ENCODE data around the gene RPL13.
A peak's percentile ranks its signal among the peaks of the same experiment; 100 is the strongest.

The RPL13 gene

GRCh38 chr16:89600956-89601355 lies 40.5 kb downstream of the RPL13 start:
- Histone ChIP-seq H2AFZ (ENCODE audit: low read depth, low read length) (no peak overlapping the region), H2BK5ac (ENCODE audit: low read depth, low read length, poor library complexity, severe bottlenecking) (no peak overlapping the region), H2BK15ac (ENCODE audit: low read depth, poor library complexity, severe bottlenecking) (no peak overlapping the region), H3K79me1 (replicated peaks; ENCODE audit: low read length, poor library complexity, severe bottlenecking) (no peaks in the 10 kb centered on the region), H3K4ac (ENCODE audit: low read depth in 1 of 2, low read length in 2 of 2) (no peak overlapping the region), H3K9me3 (ENCODE audit: control insufficient read depth, low read length) (no peaks in the 10 kb centered on the region), H3K23ac (ENCODE audit: low read length in 2 of 2) (no peak overlapping the region), H2BK12ac (ENCODE audit: low read length in 2 of 2) (peak overlapping the region in 1 of 2 experiments; percentile 37), H3K4me3 (ENCODE audit: insufficient read depth in 1 of 2, low read depth in 1 of 2, low read length in 2 of 2) (no peak overlapping the region), H3K36me3 (ENCODE audit: control insufficient read depth in 1 of 2, insufficient read depth in 2 of 2, low read depth in 1 of 2, low read length in 2 of 2) (no peaks in the 10 kb centered on the region), H4K91ac (ENCODE audit: low read length) (no peak overlapping the region), H2AK5ac (ENCODE audit: low read length, severe bottlenecking) (no peak overlapping the region), H3K4me2 (ENCODE audit: low read length, poor library complexity, severe bottlenecking) (no peak overlapping the region), H3K9ac (ENCODE audit: low read length) (no peak overlapping the region), H4K8ac (ENCODE audit: low read length) (no peak overlapping the region), H3K4me1 (ENCODE audit: control insufficient read depth, insufficient read depth, low read depth, low read length) (peaks cover 28% of the 10 kb centered on the region), H3K27ac (ENCODE audit: low read length, poor library complexity, severe bottlenecking) (no peak overlapping the region), H3K27me3 (ENCODE audit: control insufficient read depth in 1 of 2, insufficient read depth in 1 of 2, low read length in 2 of 2) (peaks cover 0 to 14% of the 10 kb centered on the region in 2 experiments), H3K18ac (ENCODE audit: low read depth in 1 of 2, low read length in 2 of 2) (no peak overlapping the region), H2BK120ac (ENCODE audit: low read depth, low read length) (no peak overlapping the region), H3K14ac (ENCODE audit: low read length in 2 of 2) (no peak overlapping the region)
- DNase-seq: peak; percentile 54
- WGBS: 82% methylated on average over 8 of the region's 8 CpGs

- Histone ChIP-seq H3K9me3 (ENCODE audit: control insufficient read depth, low read length) (no peaks in the 10 kb centered on the region), H3K9ac (ENCODE audit: low read length) (peak overlapping the region; percentile 17), H3K4me1 (ENCODE audit: control insufficient read depth, insufficient read depth, low read depth, low read length) (peaks cover 29% of the 10 kb centered on the region), H3K14ac (ENCODE audit: low read length in 2 of 2) (peak overlapping the region in 1 of 2 experiments; percentile 68), H3K79me1 (replicated peaks; ENCODE audit: low read length, poor library complexity, severe bottlenecking) (no peaks in the 10 kb centered on the region), H2AFZ (ENCODE audit: low read depth, low read length) (no peak overlapping the region), H3K18ac (ENCODE audit: low read depth in 1 of 2, low read length in 2 of 2) (peak overlapping the region; percentile 26 to 54), H2BK120ac (ENCODE audit: low read depth, low read length) (no peak overlapping the region), H3K4ac (ENCODE audit: low read depth in 1 of 2, low read length in 2 of 2) (no peak overlapping the region), H2AK5ac (ENCODE audit: low read length, severe bottlenecking) (no peak overlapping the region), H3K23ac (ENCODE audit: low read length in 2 of 2) (no peak overlapping the region), H3K36me3 (ENCODE audit: control insufficient read depth in 1 of 2, insufficient read depth in 2 of 2, low read depth in 1 of 2, low read length in 2 of 2) (no peaks in the 10 kb centered on the region), H3K27ac (ENCODE audit: low read length, poor library complexity, severe bottlenecking) (peak overlapping the region; percentile 85), H2BK5ac (ENCODE audit: low read depth, low read length, poor library complexity, severe bottlenecking) (peak overlapping the region; percentile 85), H3K4me3 (ENCODE audit: insufficient read depth in 1 of 2, low read depth in 1 of 2, low read length in 2 of 2) (no peak overlapping the region), H3K27me3 (ENCODE audit: control insufficient read depth in 1 of 2, insufficient read depth in 1 of 2, low read length in 2 of 2) (peaks cover 0 to 17% of the 10 kb centered on the region in 2 experiments), H4K8ac (ENCODE audit: low read length) (peak overlapping the region; percentile 66), H2BK12ac (ENCODE audit: low read length in 2 of 2) (peak overlapping the region in 1 of 2 experiments; percentile 79), H3K4me2 (ENCODE audit: low read length, poor library complexity, severe bottlenecking) (peak overlapping the region; percentile 15), H2BK15ac (ENCODE audit: low read depth, poor library complexity, severe bottlenecking) (peak overlapping the region; percentile 71), H4K91ac (ENCODE audit: low read length) (peak overlapping the region; percentile 73)
- DNase-seq: no peak
- WGBS: 58% methylated on average over 22 of the region's 22 CpGs
These were observed 41.4 kb downstream of the RPL13 start for GRCh38 chr16:89601906-89602272.

- Histone ChIP-seq H3K18ac (ENCODE audit: low read depth in 1 of 2, low read length in 2 of 2) (peak overlapping the region; percentile 44 to 45), H3K79me1 (replicated peaks; ENCODE audit: low read length, poor library complexity, severe bottlenecking) (no peaks in the 10 kb centered on the region), H2BK15ac (ENCODE audit: low read depth, poor library complexity, severe bottlenecking) (no peak overlapping the region), H3K27ac (ENCODE audit: low read length, poor library complexity, severe bottlenecking) (peak overlapping the region; percentile 85), H3K4ac (ENCODE audit: low read depth in 1 of 2, low read length in 2 of 2) (peak overlapping the region; percentile 12 to 35), H2AK5ac (ENCODE audit: low read length, severe bottlenecking) (no peak overlapping the region), H3K4me3 (ENCODE audit: insufficient read depth in 1 of 2, low read depth in 1 of 2, low read length in 2 of 2) (peak overlapping the region in 1 of 2 experiments; percentile 29), H3K14ac (ENCODE audit: low read length in 2 of 2) (no peak overlapping the region), H3K9me3 (ENCODE audit: control insufficient read depth, low read length) (no peaks in the 10 kb centered on the region), H2AFZ (ENCODE audit: low read depth, low read length) (peak overlapping the region; percentile 7), H3K36me3 (ENCODE audit: control insufficient read depth in 1 of 2, insufficient read depth in 2 of 2, low read depth in 1 of 2, low read length in 2 of 2) (no peaks in the 10 kb centered on the region), H2BK12ac (ENCODE audit: low read length in 2 of 2) (peak overlapping the region; percentile 25 to 79), H3K4me2 (ENCODE audit: low read length, poor library complexity, severe bottlenecking) (peak overlapping the region; percentile 15), H3K9ac (ENCODE audit: low read length) (peak overlapping the region; percentile 17), H4K91ac (ENCODE audit: low read length) (peak overlapping the region; percentile 78), H2BK5ac (ENCODE audit: low read depth, low read length, poor library complexity, severe bottlenecking) (peak overlapping the region; percentile 35), H3K27me3 (ENCODE audit: control insufficient read depth in 1 of 2, insufficient read depth in 1 of 2, low read length in 2 of 2) (peaks cover 0 to 19% of the 10 kb centered on the region in 2 experiments), H3K23ac (ENCODE audit: low read length in 2 of 2) (no peak overlapping the region), H4K8ac (ENCODE audit: low read length) (peak overlapping the region; percentile 66), H2BK120ac (ENCODE audit: low read depth, low read length) (no peak overlapping the region), H3K4me1 (ENCODE audit: control insufficient read depth, insufficient read depth, low read depth, low read length) (peaks cover 29% of the 10 kb centered on the region)
- under 1% methylated on average over 18 of the region's 22 CpGs for WGBS
- DNase-seq: peak; percentile 91
These were observed 41.9 kb downstream of the RPL13 start for GRCh38 chr16:89602273-89602951.

GRCh38 chr16:89602952-89603590 lies 42.6 kb downstream of the RPL13 start:
- no peak overlapping the region for H2BK120ac ChIP-seq (ENCODE audit: low read depth, low read length)
- peaks cover 0 to 24% of the 10 kb centered on the region in 2 experiments for H3K27me3 ChIP-seq (ENCODE audit: control insufficient read depth in 1 of 2, insufficient read depth in 1 of 2, low read length in 2 of 2)
- no peak overlapping the region for H2BK15ac ChIP-seq (ENCODE audit: low read depth, poor library complexity, severe bottlenecking)
- peak overlapping the region; percentile 66 for H4K8ac ChIP-seq (ENCODE audit: low read length)
- peak overlapping the region; percentile 35 for H2BK5ac ChIP-seq (ENCODE audit: low read depth, low read length, poor library complexity, severe bottlenecking)
- peak overlapping the region in 1 of 2 experiments; percentile 29 for H3K4me3 ChIP-seq (ENCODE audit: insufficient read depth in 1 of 2, low read depth in 1 of 2, low read length in 2 of 2)
- peak overlapping the region; percentile 15 for H3K4me2 ChIP-seq (ENCODE audit: low read length, poor library complexity, severe bottlenecking)
- no peak overlapping the region for H3K9ac ChIP-seq (ENCODE audit: low read length)
- 69% methylated on average over 4 of the region's 5 CpGs for WGBS
- peak overlapping the region; percentile 25 to 79 for H2BK12ac ChIP-seq (ENCODE audit: low read length in 2 of 2)
- peaks cover 29% of the 10 kb centered on the region for H3K4me1 ChIP-seq (ENCODE audit: control insufficient read depth, insufficient read depth, low read depth, low read length)
- H3K18ac ChIP-seq (ENCODE audit: low read depth in 1 of 2, low read length in 2 of 2): peak overlapping the region; percentile 44 to 45
- H3K27ac ChIP-seq (ENCODE audit: low read length, poor library complexity, severe bottlenecking): peak overlapping the region; percentile 85
- no peak overlapping the region for H3K23ac ChIP-seq (ENCODE audit: low read length in 2 of 2)
- H2AFZ ChIP-seq (ENCODE audit: low read depth, low read length): peak overlapping the region; percentile 7
- no peak overlapping the region for H2AK5ac ChIP-seq (ENCODE audit: low read length, severe bottlenecking)
- no peak for DNase-seq
- no peaks in the 10 kb centered on the region for H3K9me3 ChIP-seq (ENCODE audit: control insufficient read depth, low read length)
- H3K36me3 ChIP-seq (ENCODE audit: control insufficient read depth in 1 of 2, insufficient read depth in 2 of 2, low read depth in 1 of 2, low read length in 2 of 2): no peaks in the 10 kb centered on the region
- H4K91ac ChIP-seq (ENCODE audit: low read length): peak overlapping the region; percentile 78
- peak overlapping the region; percentile 12 to 35 for H3K4ac ChIP-seq (ENCODE audit: low read depth in 1 of 2, low read length in 2 of 2)
- peak overlapping the region in 1 of 2 experiments; percentile 37 for H3K14ac ChIP-seq (ENCODE audit: low read length in 2 of 2)
- H3K79me1 ChIP-seq (replicated peaks; ENCODE audit: low read length, poor library complexity, severe bottlenecking): no peaks in the 10 kb centered on the region

All from mesenchymal stem cell (in vitro differentiated cells and primary cell).